GM08714 (cell line): ENCODE measurements around the gene ABR.
"Not testable (repeated sequence)": the region's sequence is repeated elsewhere in the genome, so short reads cannot be mapped to it uniquely, and the experiment has no call there.

Experiments used
- H3K4me3 ChIP-seq: fragments of 200-500 bp; sonication (Bioruptor generic); 2 replicates; pipeline ENCODE4 v1.5.1; 2014; ENCODE audit warnings: mild to moderate bottlenecking, low read length, inconsistent platforms
- ZNF274 ChIP-seq: IDR thresholded peaks from 2 replicates; pipeline ENCODE4 v1.6.1; 2012; ENCODE audit warnings: mild to moderate bottlenecking, low read depth, low read length

ABR gene

DNA sequence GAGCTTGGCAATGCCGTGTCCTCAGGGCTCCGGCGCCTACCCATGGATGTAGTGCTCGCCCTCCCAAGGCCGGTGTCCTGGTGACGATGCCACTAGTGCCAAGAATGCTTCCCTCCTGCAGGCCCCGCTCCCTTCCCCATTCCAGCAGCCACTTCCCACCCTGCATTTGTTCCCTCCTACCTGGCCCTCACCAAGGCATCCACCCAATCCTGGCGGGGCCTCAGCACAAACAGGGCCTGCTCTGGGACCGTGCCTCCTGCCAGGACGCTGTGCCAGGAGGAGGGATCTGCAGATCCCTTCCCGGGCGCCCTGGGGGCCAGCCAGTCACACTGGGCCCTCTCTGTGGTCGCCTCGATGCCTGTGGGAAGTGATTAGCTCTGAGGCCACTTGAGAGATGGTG, 25.1 kb downstream of the ABR start:
- TF ChIP-seq ZNF274 = no peak

GRCh38 chr17:1153795-1154546, 25.8 kb downstream of the ABR start:
- no peak overlapping the region for H3K4me3 ChIP-seq

More for the DNA sequence above, 25.1 kb downstream of the ABR start:
- H3K4me3 ChIP-seq = no peak overlapping the region

DNA sequence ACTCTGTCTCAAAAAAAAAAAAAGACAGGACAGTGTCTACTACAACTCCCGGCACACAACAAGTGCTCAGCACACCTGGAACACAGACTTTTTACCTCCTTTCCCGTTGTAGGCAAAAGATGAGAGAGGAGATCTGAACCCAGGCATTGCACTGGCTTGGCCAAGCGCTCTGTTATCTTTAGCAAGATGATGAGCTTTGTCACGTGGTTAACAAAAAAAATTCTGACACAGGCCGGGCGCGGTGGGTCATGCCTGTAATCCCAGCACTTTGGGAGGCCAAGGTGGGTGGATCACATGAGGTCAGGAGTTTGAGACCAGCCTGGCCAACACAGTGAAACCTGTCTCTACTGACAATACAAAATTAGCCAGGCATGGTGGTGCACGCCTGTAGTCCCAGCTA, 27.2 kb downstream of the ABR start:
- H3K4me3 ChIP-seq = not testable (repeated sequence)

More at GRCh38 chr17:1153795-1154546, 25.8 kb downstream of the ABR start:
- TF ChIP-seq ZNF274 = no peak

- no peak overlapping the region for H3K4me3 ChIP-seq
- TF ChIP-seq ZNF274 = no peak
Observed at GRCh38 chr17:1150863-1151600, 28.7 kb downstream of the ABR start.

GRCh38 chr17:1149869-1150268, 29.9 kb downstream of the ABR start:
- no peak overlapping the region for H3K4me3 ChIP-seq

GRCh38 chr17:1147664-1148063, 32.1 kb downstream of the ABR start:
- no peak for TF ChIP-seq ZNF274
- H3K4me3 ChIP-seq = no peak overlapping the region

More at GRCh38 chr17:1149869-1150268, 29.9 kb downstream of the ABR start:
- no peak for TF ChIP-seq ZNF274

DNA sequence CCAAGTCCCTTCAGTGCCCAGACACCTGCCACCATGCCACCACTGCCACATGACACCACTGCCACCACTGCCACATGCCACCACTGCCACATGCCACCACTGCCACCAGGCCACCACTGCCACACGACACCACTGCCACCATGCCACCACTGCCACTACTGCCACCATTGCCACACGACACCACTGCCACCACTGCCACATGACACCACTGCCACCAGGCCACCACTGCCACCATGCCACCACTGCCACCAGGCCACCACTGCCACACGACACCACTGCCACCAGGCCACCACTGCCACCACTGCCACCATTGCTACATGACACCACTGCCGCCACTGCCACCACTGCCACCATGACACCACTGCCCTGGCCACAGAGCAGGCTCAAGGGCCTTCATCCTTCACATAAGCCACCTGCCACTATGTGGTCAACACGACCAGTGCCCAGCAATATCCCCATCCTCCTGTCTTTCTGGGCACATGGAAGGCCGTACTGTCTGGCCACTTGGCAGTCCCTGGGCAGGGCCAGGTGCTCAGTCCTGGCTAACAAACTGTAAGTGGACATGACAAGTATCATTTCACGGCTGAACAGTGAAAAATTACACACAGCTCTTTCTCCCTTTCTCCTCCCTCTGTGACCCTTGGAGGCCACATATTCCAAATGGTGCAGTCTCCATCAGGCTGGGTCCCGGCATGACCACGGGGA, 33.1 kb downstream of the ABR start:
- TF ChIP-seq ZNF274 = no peak
- no peak overlapping the region for H3K4me3 ChIP-seq

DNA sequence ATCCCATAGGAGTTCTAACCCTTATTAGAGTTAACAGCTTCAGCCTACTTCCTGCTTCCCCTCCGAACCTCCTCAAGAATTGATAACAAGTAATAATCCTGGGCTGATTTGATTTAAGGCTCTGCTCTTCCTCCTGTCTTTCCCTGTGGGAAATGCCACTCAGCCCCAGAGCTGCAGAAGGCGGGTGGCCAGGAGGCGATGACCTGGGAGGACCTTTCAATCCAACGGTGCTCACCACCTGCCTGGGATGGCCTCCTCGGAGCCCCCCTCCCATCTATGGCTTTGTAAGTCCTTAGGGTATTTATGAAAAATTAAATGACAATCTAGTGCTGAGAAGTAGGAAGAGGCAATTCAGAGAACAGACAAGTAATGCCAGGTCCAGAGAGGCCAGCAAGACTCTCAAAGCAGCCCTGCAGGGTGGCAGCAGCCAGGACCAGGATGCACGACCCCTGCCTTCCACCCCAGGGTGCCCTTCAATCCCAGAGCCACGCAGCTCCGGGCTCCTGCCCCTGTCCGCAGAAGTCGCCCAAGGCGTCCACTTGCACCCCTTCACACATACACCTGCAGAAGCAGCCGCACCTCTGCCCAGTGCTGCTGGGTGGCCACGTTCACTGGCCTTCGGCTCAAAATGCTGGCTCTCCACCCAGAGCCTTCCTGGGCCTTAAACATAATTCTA, 34.3 kb downstream of the ABR start:
- H3K4me3 ChIP-seq = no peak overlapping the region
- TF ChIP-seq ZNF274 = no peak

GRCh38 chr17:1144162-1144561, 35.6 kb downstream of the ABR start:
- no peak overlapping the region for H3K4me3 ChIP-seq
- no peak for TF ChIP-seq ZNF274

DNA sequence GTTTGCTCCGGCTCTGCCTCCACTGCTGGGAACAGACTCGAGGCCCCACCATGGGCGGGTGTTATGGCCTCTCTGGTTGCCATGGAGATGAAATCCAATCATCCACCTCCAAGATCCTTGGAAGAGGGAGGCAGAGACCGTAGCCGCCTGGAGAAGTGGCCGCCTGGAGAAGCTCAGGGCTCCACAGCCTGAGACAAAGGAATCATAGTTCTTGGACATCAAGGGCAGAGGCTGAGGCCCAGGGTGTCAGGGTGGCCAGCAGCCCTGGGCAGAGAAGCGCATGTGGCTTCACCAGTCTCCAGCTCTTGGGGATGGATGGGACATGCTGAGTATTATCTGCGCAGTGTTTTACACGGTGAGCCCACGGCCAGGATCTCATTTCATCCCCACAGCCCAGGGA, 36.2 kb downstream of the ABR start:
- no peak for TF ChIP-seq ZNF274

DNA sequence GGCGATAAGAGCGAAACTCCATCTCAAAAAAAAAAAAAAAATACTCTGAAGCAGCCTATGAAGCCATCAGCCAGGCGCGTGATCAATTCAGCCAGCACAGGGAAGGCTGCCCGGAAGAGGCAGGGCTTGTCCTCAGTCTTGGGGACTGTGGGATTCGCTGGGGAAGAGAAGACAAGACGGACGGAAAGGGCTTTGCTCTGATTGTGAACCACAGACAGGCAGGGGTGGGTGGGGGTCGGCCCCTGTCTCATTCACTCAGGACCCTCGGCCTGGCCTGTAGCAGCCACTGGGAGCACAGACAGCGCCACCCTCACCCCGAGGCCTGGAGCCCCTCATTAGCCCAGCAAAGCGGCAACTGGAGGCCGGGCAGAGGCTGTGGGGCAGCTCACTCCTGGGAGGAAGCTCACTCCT, 37.2 kb downstream of the ABR start:
- no peak for TF ChIP-seq ZNF274
- no peak overlapping the region for H3K4me3 ChIP-seq

More for the DNA sequence above, 36.2 kb downstream of the ABR start:
- no peak overlapping the region for H3K4me3 ChIP-seq

GRCh38 chr17:1137465-1137894, 42.3 kb downstream of the ABR start:
- peak overlapping the region; percentile 56; the same call in 1 of the 2 replicates for H3K4me3 ChIP-seq

DNA sequence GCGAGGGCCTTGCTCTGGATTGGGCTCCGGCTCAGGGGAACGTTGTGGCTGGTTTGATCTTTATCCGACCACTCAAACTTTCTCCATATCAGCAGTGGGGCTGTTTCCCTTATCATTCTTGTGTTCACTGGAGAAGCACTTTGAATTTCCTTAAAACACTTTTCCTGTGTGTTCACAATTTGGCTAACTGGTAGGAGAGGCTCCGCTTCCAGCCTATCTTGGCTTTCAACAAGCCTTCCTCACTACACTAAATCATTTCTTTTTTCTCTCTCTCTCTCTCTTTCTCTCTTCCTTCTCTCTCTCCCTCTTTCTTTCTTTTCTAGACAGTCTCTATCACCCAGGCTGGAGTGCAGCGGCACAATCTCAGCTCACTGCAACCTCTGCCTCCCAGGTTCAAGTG, 43.0 kb downstream of the ABR start:
- TF ChIP-seq ZNF274 = no peak
- no peak overlapping the region for H3K4me3 ChIP-seq

More at GRCh38 chr17:1137465-1137894, 42.3 kb downstream of the ABR start:
- no peak for TF ChIP-seq ZNF274

DNA sequence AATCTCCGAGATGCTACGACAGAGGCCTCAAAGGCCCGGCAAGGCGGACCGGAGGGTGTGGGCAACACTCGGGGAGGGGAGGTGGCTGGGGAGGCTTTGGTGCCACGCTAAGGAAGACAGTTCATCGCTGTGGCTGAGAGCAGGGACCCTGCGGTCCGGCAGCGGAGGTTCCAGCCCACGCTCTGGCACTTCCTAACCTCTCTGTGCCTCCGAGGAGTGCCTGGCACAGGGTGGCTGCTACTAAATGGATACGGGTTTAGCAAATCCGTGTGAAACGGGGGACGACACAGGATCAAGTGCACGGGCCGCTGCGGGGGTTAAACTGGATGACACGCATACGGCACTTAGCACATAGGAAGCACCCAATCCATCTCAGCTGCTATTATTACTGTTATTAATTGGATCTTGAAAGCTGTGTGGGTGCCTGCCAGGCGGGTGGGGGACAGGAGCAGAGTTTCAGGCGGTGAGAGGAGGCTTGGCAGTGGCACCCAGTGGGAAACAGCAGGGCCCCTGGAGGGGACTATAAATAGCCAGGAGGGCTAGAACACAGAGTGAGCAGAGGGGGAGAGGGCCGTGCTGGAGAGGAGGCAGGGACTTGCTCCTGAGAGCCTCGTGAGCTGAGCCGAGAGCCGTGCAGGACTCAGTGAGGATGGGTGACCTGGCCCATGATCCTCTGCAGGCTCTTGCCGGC, 45.0 kb downstream of the ABR start:
- H3K4me3 ChIP-seq = no peak overlapping the region
- no peak for TF ChIP-seq ZNF274
